K562 (cell line): Measurements from ENCODE around the gene ANKRD24. TPM values are rescaled to one million over a fixed set of nuclear protein-coding genes. Genes with fewer than 3 reads are reported as not detected.
A peak's percentile ranks its signal among the peaks of the same experiment; 100 is the strongest.

ENCODE experiments used
- ATAC-seq: fragments of 200-7000 bp; cut with Tn5 transposase; 3 replicates; pipeline ENCODE4 v1.9.1; 2020; ENCODE audit warnings: moderate library complexity
- BruUV-seq: library from RNA; stranded (reverse); fragments of 400-500 nt; replicated peaks from 2 replicates; lab custom pipeline; 2021; lab: Mats Ljungman, UMichigan
- CTCF ChIA-PET: fragments of 300-600 bp; formaldehyde crosslinking; extraction: SDS; loops from one replicate; lab custom pipeline; 2021; ENCODE audit warnings: low intra/inter-chr PET ratio; lab: Yijun Ruan, JAX
- POLR2A ChIA-PET: fragments of 300-600, 350-650 bp; sonication (Branson Sonifier 250); formaldehyde crosslinking; extraction: SDS; loops from one replicate; lab custom pipeline; 2021; ENCODE audit warnings: antibody characterized with exemption, inconsistent platforms; lab: Yijun Ruan, JAX
- DNase-seq, 4 experiments: peaks; one replicate each; pipeline versions ENCODE4 v3.0.0 to v3.0.0-alpha.2; 2011 to 2018; ENCODE audit warnings: low spot score in 3 of 4, mixed read lengths in 3 of 4; ENCODE audit errors: extremely low read depth in 1 of 4
- FAIRE-seq: peaks from 2 replicates; lab custom pipeline; 2011; peaks lifted over from hg19 to GRCh38; lab: Jason Lieb, UNC
- H2AFZ ChIP-seq: 2 replicates; pipeline ENCODE4 v1.6.0; 2011; ENCODE audit warnings: low read depth, low read length, control low read depth, inconsistent platforms
- H3K27ac ChIP-seq: fragments of 200-600 bp; 3 replicates; pipeline ENCODE4 v1.8.0; 2011; ENCODE audit warnings: low read depth, mild to moderate bottlenecking, control low read depth, inconsistent platforms, low read length, moderate library complexity, mixed read lengths; ENCODE audit errors: extremely low read depth
- H3K27me3 ChIP-seq, 2 experiments: fragments of 300-600 bp in 1 of 2; 2 replicates in 1 of 2; 3 replicates in 1 of 2; pipeline versions ENCODE4 v1.6.0 to v1.8.0; 2011; ENCODE audit warnings: inconsistent platforms in 2 of 2, low read length in 2 of 2, mild to moderate bottlenecking in 1 of 2, mixed read lengths in 1 of 2, moderate library complexity in 1 of 2; ENCODE audit not compliant: control insufficient read depth in 2 of 2, insufficient read depth in 2 of 2
- H3K36me3 ChIP-seq: fragments of 300-600 bp; 3 replicates; pipeline ENCODE4 v1.8.0; 2011; ENCODE audit warnings: mild to moderate bottlenecking, low read length, inconsistent platforms; ENCODE audit not compliant: control insufficient read depth, insufficient read depth
- H3K4me1 ChIP-seq, 2 experiments: fragments of 200-600 bp in 1 of 2; replicated peaks in 1 of 2; 2 replicates in 1 of 2; 3 replicates in 1 of 2; pipeline versions ENCODE4 v1.5.1 to v1.8.0; 2011; ENCODE audit warnings: inconsistent platforms in 2 of 2, low read length in 2 of 2, mild to moderate bottlenecking in 1 of 2, mixed read lengths in 1 of 2, moderate library complexity in 1 of 2; ENCODE audit not compliant: control insufficient read depth in 2 of 2, insufficient read depth in 2 of 2
- H3K4me2 ChIP-seq: 2 replicates; pipeline ENCODE4 v1.6.1; 2011; ENCODE audit warnings: low read length, control low read depth, inconsistent platforms, mixed read lengths; ENCODE audit not compliant: insufficient read depth
- H3K4me3 ChIP-seq: fragments of 200-600 bp; sonication (generic), shearing (Covaris generic); 2 replicates; pipeline ENCODE4 v1.5.1; 2016; ENCODE audit warnings: control low read depth, inconsistent platforms
- H3K79me2 ChIP-seq: fragments of 200-600 bp; 3 replicates; pipeline ENCODE4 v1.8.0; 2011; ENCODE audit warnings: low read length, inconsistent platforms; ENCODE audit not compliant: control insufficient read depth, insufficient read depth
- H3K9ac ChIP-seq, 2 experiments: 2 replicates each; pipeline versions ENCODE4 v1.6.0 to v1.6.1; 2011; ENCODE audit warnings: low read depth in 2 of 2, low read length in 2 of 2, control low read depth in 1 of 2, inconsistent platforms in 1 of 2, mild to moderate bottlenecking in 1 of 2, mixed read lengths in 1 of 2; ENCODE audit not compliant: insufficient read depth in 1 of 2
- H3K9me1 ChIP-seq: one replicate; pipeline ENCODE4 v1.6.0; 2011; ENCODE audit warnings: inconsistent platforms, mild to moderate bottlenecking, low read length, moderate library complexity; ENCODE audit not compliant: control insufficient read depth, insufficient read depth
- H3K9me3 ChIP-seq: replicated peaks from 2 replicates; pipeline ENCODE4 v1.5.1; 2011; ENCODE audit warnings: low read depth, low read length, inconsistent platforms; ENCODE audit not compliant: control insufficient read depth, insufficient read depth
- H4K20me1 ChIP-seq: replicated peaks from 2 replicates; pipeline ENCODE4 v1.6.1; 2011; ENCODE audit warnings: low read length, inconsistent platforms, mixed read lengths; ENCODE audit not compliant: control insufficient read depth, insufficient read depth
- E4F1 ChIP-seq: fragments of 250-450 bp; sonication (Bioruptor Pico); IDR thresholded peaks from 2 replicates; pipeline ENCODE4 v1.5.0; 2021; ENCODE audit warnings: mild to moderate bottlenecking, borderline replicate concordance
- MAZ ChIP-seq, 2 experiments: fragments of 450-650 bp in 1 of 2; sonication (generic) in 1 of 2; formaldehyde crosslinking; IDR thresholded peaks in 1 of 2; conservative IDR thresholded peaks in 1 of 2; 2 replicates each; pipeline versions ENCODE4 v1.4.0 to v1.5.0; 2020; ENCODE audit warnings: mild to moderate bottlenecking in 1 of 2, missing genetic modification reagents in 1 of 2
- WGBS: fragments of 100-300 bp; shearing (Covaris generic); methylation state at CpG from one replicate; pipeline ENCODE4 v1.1.6; 2016; ENCODE audit warnings: low coverage, mixed read lengths; ENCODE audit not compliant: insufficient coverage; ENCODE audit errors: missing lambda C conversion rate; 5-methylcytosine and 5-hydroxymethylcytosine counted together
- in situ Hi-C: fragments of 300-500 bp; cut with MboI; formaldehyde crosslinking; loops from 4 replicates; pipeline ENCODE4 v1.15.0; 2018; ENCODE audit warnings: inconsistent platforms, mixed read lengths
- intact Hi-C: fragments of 100-400 bp; cut with micrococcal nuclease; formaldehyde crosslinking; loops from 2 replicates; pipeline ENCODE4 v1.14.2; 2022
- polyA plus RNA-seq, 8 experiments: library from polyadenylated mRNA; depleted of rRNA in 4 of 8; stranded (reverse) in 5 of 8; unstranded in 3 of 8; fragments of >200 nt; fragmentation: Nextera tagmentation in 2 of 8; fragmentation: Illumina TruSeq in 1 of 8; extraction: Ambion mirVana in 2 of 8; extraction: Trizol in 1 of 8; gene quantifications; 2 replicates each; pipeline versions ENCODE4 v1.2.1 to v1.2.3, GENCODE V29; 2011 to 2014; ENCODE audit warnings: inconsistent platforms in 1 of 8, missing spikeins in 1 of 8
- total RNA-seq, 7 experiments: library from RNA; depleted of rRNA in 6 of 7; stranded (reverse); fragments of >200 nt in 6 of 7; fragmentation: Illumina TruSeq in 2 of 7; extraction: Trizol in 2 of 7; gene quantifications; 2 replicates each; pipeline versions ENCODE4 v1.2.1 to v1.2.3, GENCODE V29; 2011 to 2021; ENCODE audit warnings: low replicate concordance in 1 of 7

The ANKRD24 gene
- total and polyA plus RNA-seq, 9 of the 15 experiments (the other 6 are each of a cell fraction or from before 2014, with no cell fraction given) = 0.07 to 0.12 (median 0.09) TPM; not detected in 5

GRCh38 chr19:4173479-4174212 is 8.8 kb upstream of the ANKRD24 start:
- no peak for TF ChIP-seq E4F1 (CRISPR knock-in tag)
- 0 out of 4 replicates have a peak, but pooled peaks of 1 of the 2 experiments have one; percentile 1 for TF ChIP-seq MAZ (CRISPR knock-in tag; conservative IDR thresholded peaks at IDR 0.05 in 1 of 2, IDR thresholded peaks at IDR 0.05 in 1 of 2)
- H3K27ac ChIP-seq = no peak overlapping the region
- FAIRE-seq = no peak
- H3K36me3 ChIP-seq = peaks cover 9% of the 10 kb centered on the region; the same call in 1 of the 3 replicates
- no peak for ATAC-seq
- H3K4me3 ChIP-seq = no peak overlapping the region
- H4K20me1 ChIP-seq = peaks cover 12% of the 10 kb centered on the region; the same call in 1 of the 2 replicates
- H3K9me1 ChIP-seq = no peaks in the 10 kb centered on the region
- H3K9me3 ChIP-seq = no peaks in the 10 kb centered on the region
- peaks cover 8 to 27% of the 10 kb centered on the region in 2 experiments; a peak in 4 of 5 replicates for H3K27me3 ChIP-seq
- DNase-seq = no peak
- POLR2A ChIA-PET = interaction anchor here (1.3 kb wide), 1 partner anchor 20 kb away, joined by 5 read pairs; the partner anchor contains the start of gene CREB3L3
- no TSS peak for BruUV-seq
- peaks cover 0 to 41% of the 10 kb centered on the region in 2 experiments; a peak in 2 of 5 replicates for H3K4me1 ChIP-seq
- no peak overlapping the region for H2AFZ ChIP-seq
- intact Hi-C loops (no loop called here), in situ Hi-C loops (no loop called here)
- 32% methylated on average over 10 of the region's 11 CpGs for WGBS
- CTCF ChIA-PET = interaction anchor here (0.5 kb wide), 1 partner anchor 670 kb away, joined by 3 read pairs; no protein-coding TSS in a partner anchor
- no peaks in the 10 kb centered on the region for H3K79me2 ChIP-seq
- H3K4me2 ChIP-seq = no peak overlapping the region
- H3K9ac ChIP-seq = peak overlapping the region in 1 of 2 experiments; percentile 64; a peak in 2 of 4 replicates
